GM20000 (cell line): Measurements from ENCODE around the gene CCDC93.
"Not testable (repeated sequence)": the region's sequence is repeated elsewhere in the genome, so short reads cannot be mapped to it uniquely, and the experiment has no call there.

Experiments
- DNase-seq: peaks from one replicate; pipeline ENCODE4 v3.0.0; 2012; ENCODE audit warnings: low spot score
- CTCF ChIP-seq: IDR thresholded peaks from 2 replicates; pipeline ENCODE4 v1.5.1; 2012; ENCODE audit warnings: mild to moderate bottlenecking, control low read depth; ENCODE audit errors: extremely low read depth, missing control alignments

CCDC93 gene

GRCh38 chr2:118019821-118020220, 6.0 kb upstream of the CCDC93 start:
- DNase-seq, result no peak
- no peak for TF ChIP-seq CTCF

GRCh38 chr2:118016911-118017310, 3.0 kb upstream of the CCDC93 start:
- DNase-seq, result no peak
- no peak for TF ChIP-seq CTCF

- not testable (repeated sequence) for DNase-seq
These were observed 1.9 kb upstream of the CCDC93 start for GRCh38 chr2:118015761-118016160.

GRCh38 chr2:118014492-118014824, 588 bp upstream of the CCDC93 start:
- TF ChIP-seq CTCF, result no peak
- DNase-seq, result peak; percentile 29

- peak; percentile 64 for DNase-seq
These were observed 598 bp downstream of the CCDC93 start for GRCh38 chr2:118013221-118013723.

GRCh38 chr2:118012778-118013177, 1.1 kb downstream of the CCDC93 start:
- no peak for TF ChIP-seq CTCF
- no peak for DNase-seq

More at GRCh38 chr2:118013221-118013723, 598 bp downstream of the CCDC93 start:
- TF ChIP-seq CTCF, result no peak

GRCh38 chr2:118010473-118010872, 3.4 kb downstream of the CCDC93 start:
- no peak for DNase-seq
- TF ChIP-seq CTCF, result no peak

GRCh38 chr2:118006861-118007260, 7.0 kb downstream of the CCDC93 start:
- DNase-seq, result no peak
- TF ChIP-seq CTCF, result no peak
